ENCODE data around the gene ZNF554. TPM values are rescaled to one million over a fixed set of nuclear protein-coding genes. Genes with fewer than 3 reads are reported as not detected.

ZNF554 gene
- total RNA-seq, 4 donors from 2014 or later, result 6.2 to 8.6 (median 7.3) TPM

DNA sequence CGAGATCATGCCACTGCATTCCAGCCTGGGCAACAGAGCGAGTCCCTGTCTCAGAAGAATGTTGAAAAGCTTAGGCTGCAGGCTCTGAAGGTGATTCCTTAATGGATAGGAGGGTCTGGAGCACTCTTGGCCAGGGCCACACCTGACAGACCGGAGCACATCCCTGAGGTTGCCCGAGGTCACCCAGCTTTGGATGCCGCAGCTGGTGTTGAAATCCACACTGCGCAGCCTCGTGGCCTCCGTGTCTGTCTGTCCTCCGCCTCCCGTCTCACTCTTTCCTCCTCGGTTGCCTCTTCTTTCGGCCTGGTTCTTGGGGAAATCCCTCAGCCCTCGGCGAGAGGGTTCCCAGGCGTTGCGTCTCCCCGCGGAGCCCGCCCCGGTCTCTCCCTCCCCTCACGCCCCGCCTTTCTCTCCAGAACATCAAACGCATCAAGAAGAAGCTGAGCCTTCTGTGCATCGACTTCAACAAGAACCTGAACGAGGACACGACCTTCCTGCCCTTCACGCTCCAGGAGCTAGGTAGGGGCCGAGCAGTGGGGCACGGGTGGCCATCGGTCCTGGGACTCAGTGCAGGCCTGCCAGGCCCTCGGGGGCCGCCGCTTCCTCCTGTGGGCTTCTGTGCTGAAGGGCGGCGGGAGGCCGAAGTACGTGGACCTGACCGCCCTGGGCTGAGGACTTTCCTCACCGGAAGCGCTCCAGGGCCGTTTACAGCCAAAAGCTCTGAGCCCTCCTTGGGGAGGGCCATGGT lies 20.2 kb upstream of the ZNF554 start:
- no peak overlapping the region for H3K4me3 ChIP-seq (ENCODE audit: low read depth, poor library complexity, severe bottlenecking)
- intact Hi-C loops (cut with DNase I; ENCODE audit: low total_unique reads), result no loop called here
- WGBS, 2 donors, result 90 to 92% methylated on average over 33 to 40 of the region's 41 CpGs
- DNase-seq (ENCODE audit: low spot score in 2 of 2), result no peak
- TF ChIP-seq, protein P1, sequence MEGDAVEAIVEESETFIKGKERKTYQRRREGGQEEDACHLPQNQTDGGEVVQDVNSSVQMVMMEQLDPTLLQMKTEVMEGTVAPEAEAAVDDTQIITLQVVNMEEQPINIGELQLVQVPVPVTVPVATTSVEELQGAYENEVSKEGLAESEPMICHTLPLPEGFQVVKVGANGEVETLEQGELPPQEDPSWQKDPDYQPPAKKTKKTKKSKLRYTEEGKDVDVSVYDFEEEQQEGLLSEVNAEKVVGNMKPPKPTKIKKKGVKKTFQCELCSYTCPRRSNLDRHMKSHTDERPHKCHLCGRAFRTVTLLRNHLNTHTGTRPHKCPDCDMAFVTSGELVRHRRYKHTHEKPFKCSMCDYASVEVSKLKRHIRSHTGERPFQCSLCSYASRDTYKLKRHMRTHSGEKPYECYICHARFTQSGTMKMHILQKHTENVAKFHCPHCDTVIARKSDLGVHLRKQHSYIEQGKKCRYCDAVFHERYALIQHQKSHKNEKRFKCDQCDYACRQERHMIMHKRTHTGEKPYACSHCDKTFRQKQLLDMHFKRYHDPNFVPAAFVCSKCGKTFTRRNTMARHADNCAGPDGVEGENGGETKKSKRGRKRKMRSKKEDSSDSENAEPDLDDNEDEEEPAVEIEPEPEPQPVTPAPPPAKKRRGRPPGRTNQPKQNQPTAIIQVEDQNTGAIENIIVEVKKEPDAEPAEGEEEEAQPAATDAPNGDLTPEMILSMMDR (IDR thresholded peaks at IDR 0.05), result no peak
- no peak for TF ChIP-seq POLR2A (IDR thresholded peaks at IDR 0.05)

GRCh38 chr19:2800506-2800905 lies 19.2 kb upstream of the ZNF554 start:
- TF ChIP-seq, protein P1 (IDR thresholded peaks at IDR 0.05), result no peak
- TF ChIP-seq POLR2A (IDR thresholded peaks at IDR 0.05), result no peak
- WGBS, 2 donors, result 91 to 92% methylated on average over 20 to 22 of the region's 22 CpGs
- no peak overlapping the region for H3K4me3 ChIP-seq (ENCODE audit: low read depth, poor library complexity, severe bottlenecking)
- DNase-seq (ENCODE audit: low spot score in 2 of 2), result no peak
- intact Hi-C loops (cut with DNase I; ENCODE audit: low total_unique reads), result no loop called here

DNA sequence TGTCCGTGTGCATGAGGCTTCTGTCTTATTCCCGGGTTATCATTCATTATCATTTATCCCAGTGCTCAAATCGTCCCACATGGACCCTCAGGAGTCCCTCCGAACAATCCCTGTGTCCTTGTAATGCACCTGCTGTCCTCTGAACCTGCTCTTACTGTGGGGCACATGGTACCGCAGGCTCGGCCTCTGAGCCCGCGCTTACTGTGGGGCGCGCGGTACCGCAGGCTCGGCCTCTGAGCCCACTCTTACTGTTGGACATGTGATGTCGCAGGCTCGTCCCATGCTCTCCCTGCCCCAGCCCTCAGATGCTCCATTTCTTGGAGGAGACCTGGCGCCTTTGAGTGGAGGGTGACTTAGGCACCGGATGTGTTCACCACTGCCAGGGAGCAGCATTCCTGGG lies 16.8 kb upstream of the ZNF554 start:
- no peak for DNase-seq (ENCODE audit: low spot score in 2 of 2)
- H3K4me3 ChIP-seq (ENCODE audit: low read depth, poor library complexity, severe bottlenecking), result no peak overlapping the region
- TF ChIP-seq, protein P1 (IDR thresholded peaks at IDR 0.05), result no peak
- no peak for TF ChIP-seq POLR2A (IDR thresholded peaks at IDR 0.05)
- 96 to 97% methylated on average over 17 of the region's 17 CpGs for WGBS, 2 donors
- intact Hi-C loops (cut with DNase I; ENCODE audit: low total_unique reads), result no loop called here

DNA sequence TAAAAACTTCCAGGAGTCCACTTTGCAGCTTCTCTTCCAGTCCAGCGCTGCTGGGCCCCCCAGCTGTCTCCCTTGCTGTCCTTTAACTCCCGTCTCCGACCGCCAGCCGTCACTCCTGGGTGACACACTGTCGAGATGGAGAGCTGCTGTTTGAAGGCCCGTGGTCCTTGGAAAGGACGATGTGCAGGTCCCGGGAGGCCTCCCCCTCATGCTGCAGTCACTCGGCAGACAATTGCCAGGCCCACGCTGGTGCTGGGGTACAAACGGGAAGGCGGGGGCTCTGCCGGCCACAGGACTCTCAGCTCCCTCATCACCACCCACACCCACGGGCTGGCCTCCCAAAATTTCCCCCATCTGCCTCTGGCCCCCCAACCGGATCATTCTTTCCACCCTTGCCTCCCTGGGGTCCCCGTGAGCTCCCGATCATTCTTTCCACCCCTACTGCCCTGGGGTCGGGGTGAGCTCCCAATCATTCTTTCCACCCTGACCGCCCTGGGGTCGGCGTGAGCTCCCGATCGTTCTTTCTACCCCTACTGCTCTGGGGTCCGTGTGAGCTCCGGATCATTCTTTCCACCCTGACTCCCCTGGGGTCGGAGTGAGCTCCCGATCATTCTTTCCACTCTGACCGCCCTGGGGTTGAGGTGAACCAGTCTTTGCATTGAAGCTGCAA lies 16.0 kb upstream of the ZNF554 start:
- TF ChIP-seq, protein P1 (IDR thresholded peaks at IDR 0.05), result no peak
- no peak for TF ChIP-seq POLR2A (IDR thresholded peaks at IDR 0.05)
- WGBS, 2 donors, result 90 to 95% methylated on average over 29 of the region's 29 CpGs
- DNase-seq (ENCODE audit: low spot score in 2 of 2), result no peak
- intact Hi-C loops (cut with DNase I; ENCODE audit: low total_unique reads), result no loop called here
- H3K4me3 ChIP-seq (ENCODE audit: low read depth, poor library complexity, severe bottlenecking), result no peak overlapping the region

- DNase-seq (ENCODE audit: low spot score in 2 of 2), result no peak
- WGBS, 2 donors, result 87 to 92% methylated on average over 27 of the region's 27 CpGs
- intact Hi-C loops (cut with DNase I; ENCODE audit: low total_unique reads), result no loop called here
- TF ChIP-seq, protein P1 (IDR thresholded peaks at IDR 0.05), result no peak
- no peak for TF ChIP-seq POLR2A (IDR thresholded peaks at IDR 0.05)
- H3K4me3 ChIP-seq (ENCODE audit: low read depth, poor library complexity, severe bottlenecking), result no peak overlapping the region
These were observed 15.3 kb upstream of the ZNF554 start for GRCh38 chr19:2804156-2805004.

All from lower leg skin (tissue), 4 donors.